Fibroblast of the aortic adventitia (primary cell): ENCODE results near the gene ABHD8. TPM values are rescaled to one million over a fixed set of nuclear protein-coding genes. Genes with fewer than 3 reads are reported as not detected.

Source experiments
- DNase-seq: peaks from one replicate; pipeline ENCODE4 v3.0.0-alpha.2; 2010; ENCODE audit warnings: low read depth
- H3K4me3 ChIP-seq: 2 replicates; pipeline ENCODE4 v1.5.1; 2011; ENCODE audit warnings: low read depth, mild to moderate bottlenecking, control low read depth, low read length, moderate library complexity
- total RNA-seq: library from RNA; depleted of rRNA; stranded (reverse); fragments of >200 nt; gene quantifications from 2 replicates; pipeline ENCODE4 v1.2.3, GENCODE V29; 2012; ENCODE audit warnings: low replicate concordance
- TF ChIP-seq, protein P1 (sequence below): IDR thresholded peaks from 2 replicates; pipeline ENCODE4 v1.5.1; 2011; ENCODE audit warnings: mild to moderate bottlenecking, low read length, control low read depth, inconsistent platforms; ENCODE audit not compliant: insufficient read depth

The ABHD8 gene
- total RNA-seq, 1 donor = 12.5 TPM

DNA sequence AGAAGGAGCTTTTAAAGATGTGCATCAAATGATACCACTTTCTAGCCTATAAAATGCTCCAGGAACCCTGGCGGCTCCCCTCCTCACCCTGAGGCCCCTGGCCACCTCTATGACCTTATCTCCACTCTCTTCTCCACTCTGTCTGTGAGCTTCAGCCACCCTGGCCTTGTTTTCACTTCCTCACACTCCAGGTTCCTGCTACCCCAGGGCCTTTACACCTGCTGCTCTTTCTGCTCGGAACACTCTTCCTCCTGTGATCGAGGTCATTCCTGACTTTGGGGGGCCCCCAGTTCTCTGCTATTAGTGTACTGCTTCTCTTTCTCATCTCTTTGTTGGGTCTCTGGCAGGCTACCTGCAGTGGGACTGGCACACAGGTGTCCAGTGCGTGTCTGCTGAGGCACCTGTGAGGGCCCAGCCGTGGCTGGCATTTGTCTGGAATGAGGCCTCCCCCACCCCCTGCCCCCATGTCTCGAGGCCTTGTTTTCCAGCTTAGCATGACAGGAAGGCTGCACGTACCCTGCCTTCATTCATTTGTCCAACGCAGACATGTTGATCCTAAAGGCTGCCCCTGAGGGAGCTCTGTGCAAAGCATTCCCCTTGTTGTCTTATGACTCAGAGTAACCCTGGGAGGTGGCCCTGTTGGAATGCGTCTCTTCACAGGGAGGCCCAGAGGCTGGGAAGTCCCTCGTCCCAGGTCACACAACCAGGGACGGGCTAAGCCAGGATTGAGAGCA, 8.4 kb upstream of the ABHD8 start:
- H3K4me3 ChIP-seq = no peak overlapping the region
- peak; percentile 35 for DNase-seq
- TF ChIP-seq, protein P1, sequence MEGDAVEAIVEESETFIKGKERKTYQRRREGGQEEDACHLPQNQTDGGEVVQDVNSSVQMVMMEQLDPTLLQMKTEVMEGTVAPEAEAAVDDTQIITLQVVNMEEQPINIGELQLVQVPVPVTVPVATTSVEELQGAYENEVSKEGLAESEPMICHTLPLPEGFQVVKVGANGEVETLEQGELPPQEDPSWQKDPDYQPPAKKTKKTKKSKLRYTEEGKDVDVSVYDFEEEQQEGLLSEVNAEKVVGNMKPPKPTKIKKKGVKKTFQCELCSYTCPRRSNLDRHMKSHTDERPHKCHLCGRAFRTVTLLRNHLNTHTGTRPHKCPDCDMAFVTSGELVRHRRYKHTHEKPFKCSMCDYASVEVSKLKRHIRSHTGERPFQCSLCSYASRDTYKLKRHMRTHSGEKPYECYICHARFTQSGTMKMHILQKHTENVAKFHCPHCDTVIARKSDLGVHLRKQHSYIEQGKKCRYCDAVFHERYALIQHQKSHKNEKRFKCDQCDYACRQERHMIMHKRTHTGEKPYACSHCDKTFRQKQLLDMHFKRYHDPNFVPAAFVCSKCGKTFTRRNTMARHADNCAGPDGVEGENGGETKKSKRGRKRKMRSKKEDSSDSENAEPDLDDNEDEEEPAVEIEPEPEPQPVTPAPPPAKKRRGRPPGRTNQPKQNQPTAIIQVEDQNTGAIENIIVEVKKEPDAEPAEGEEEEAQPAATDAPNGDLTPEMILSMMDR = no peak

DNA sequence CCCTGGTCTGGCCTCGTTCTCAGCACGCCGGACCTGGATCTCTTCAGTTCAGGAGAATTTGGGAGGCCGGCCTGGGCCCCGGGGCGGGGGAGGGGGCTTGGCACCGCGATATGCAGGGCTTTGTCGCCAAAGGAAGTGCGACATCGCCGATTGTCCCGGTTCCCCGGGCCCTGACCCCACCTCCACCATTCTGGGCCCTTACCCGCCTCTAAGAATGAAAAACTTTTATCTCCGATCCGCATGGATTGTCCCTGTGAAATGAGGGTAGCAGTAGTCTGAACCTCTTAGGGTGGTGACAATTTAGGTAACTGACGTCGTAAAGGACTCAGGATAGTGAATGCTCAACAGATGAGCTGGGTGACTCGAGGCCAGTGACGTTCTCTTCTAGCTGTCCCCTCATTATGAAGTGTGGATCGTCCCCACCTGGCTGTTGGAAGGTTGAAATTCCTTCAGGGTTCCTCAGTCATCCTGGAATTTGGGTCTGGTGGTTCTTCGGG, 6.8 kb upstream of the ABHD8 start:
- no peak for DNase-seq
- TF ChIP-seq, protein P1 = no peak
- peak overlapping the region; percentile 92 for H3K4me3 ChIP-seq

DNA sequence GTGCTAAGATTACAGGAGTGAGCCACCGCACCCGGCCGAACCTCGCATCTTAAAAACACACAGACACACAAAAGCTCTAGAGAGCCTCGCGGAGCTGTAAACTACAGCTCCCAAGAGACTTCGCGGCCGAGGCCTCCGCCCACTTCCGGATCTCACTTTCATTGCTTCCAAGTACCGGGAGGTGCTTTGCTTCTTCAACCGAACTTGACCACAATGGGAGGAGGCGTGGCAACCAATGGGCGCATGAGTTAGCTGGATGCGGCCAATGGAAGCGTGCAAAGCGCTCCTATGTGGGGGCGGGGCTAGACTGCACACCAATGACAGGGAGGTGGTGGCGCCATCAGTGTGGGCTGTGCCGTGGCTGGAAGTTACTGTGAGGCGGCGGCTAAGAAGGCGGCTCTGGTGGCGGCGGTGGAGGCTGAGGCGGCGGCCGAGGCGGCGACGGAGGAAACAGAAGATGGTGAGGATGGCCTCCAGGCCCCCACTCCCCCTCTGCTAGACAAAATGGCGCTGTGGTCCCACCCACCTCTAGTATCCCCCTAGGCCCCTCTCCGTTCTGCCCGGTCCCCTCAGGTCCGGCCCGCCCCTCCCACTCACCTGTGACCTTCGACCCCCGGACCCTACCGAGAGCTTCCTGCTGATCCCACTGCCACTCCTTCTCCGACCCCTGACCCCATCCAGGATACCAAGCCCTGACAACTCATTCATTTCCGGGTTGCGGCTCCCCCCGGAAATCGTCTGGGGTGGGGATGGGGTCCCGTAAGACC, 6.2 kb upstream of the ABHD8 start, which contains the start of gene DDA1:
DDA1 (plus strand) TSS at position 366 of the 767 bp plus-strand sequence; CDS start at position 458, 92 bp downstream.
- TF ChIP-seq, protein P1 = no peak
- peak; percentile 100 for DNase-seq
- peak within 1 kb of the TSS; percentile 92 for H3K4me3 ChIP-seq

DNA sequence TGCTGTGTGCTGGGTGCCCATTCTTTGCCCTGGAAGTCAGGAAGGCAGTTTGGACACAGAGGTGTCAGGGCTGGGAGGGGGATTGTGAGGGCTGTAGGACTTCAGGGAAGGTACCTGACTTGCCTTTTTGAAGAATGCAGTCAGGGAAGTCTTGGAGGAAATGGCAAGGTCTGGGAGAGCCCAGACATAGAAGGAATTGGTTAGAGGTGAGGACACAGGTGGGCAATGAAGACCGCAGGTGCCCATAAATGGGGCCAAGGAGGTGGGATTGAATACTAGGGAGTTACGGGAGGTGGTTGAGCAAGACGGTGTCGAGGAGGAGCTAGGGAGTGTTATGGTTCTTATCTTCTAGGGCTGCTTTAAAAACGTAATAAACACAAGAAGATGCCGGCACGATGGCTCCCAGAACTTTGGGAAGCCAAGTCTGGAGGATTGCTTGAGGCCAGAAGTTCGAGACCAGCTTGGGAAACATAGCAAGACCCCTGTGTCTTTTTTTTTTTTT, 4.7 kb upstream of the ABHD8 start:
- no peak overlapping the region for H3K4me3 ChIP-seq
- no peak for DNase-seq
- TF ChIP-seq, protein P1 = no peak

DNA sequence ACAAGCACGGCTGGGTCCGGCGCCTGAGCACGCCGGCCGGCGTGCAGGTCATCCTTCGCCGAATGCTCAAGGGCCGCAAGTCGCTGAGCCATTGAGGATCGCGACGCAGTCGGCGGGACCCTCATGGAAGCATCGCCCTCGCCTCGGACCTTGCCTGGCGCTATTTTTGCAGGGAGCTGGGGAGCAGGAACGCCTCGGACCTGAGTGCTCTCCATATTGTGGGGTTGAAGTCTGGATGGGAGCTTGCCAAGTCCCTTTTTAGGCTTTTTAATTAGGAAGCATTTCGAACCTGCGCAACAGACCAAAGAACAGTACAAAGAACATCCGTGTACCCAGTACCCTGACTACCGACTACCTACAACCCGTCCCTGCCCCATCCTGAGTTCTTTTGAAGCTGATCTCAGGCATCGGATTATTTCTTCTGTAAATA, 3.1 kb upstream of the ABHD8 start:
- no peak for DNase-seq
- peak overlapping the region; percentile 85 for H3K4me3 ChIP-seq
- TF ChIP-seq, protein P1 = no peak

DNA sequence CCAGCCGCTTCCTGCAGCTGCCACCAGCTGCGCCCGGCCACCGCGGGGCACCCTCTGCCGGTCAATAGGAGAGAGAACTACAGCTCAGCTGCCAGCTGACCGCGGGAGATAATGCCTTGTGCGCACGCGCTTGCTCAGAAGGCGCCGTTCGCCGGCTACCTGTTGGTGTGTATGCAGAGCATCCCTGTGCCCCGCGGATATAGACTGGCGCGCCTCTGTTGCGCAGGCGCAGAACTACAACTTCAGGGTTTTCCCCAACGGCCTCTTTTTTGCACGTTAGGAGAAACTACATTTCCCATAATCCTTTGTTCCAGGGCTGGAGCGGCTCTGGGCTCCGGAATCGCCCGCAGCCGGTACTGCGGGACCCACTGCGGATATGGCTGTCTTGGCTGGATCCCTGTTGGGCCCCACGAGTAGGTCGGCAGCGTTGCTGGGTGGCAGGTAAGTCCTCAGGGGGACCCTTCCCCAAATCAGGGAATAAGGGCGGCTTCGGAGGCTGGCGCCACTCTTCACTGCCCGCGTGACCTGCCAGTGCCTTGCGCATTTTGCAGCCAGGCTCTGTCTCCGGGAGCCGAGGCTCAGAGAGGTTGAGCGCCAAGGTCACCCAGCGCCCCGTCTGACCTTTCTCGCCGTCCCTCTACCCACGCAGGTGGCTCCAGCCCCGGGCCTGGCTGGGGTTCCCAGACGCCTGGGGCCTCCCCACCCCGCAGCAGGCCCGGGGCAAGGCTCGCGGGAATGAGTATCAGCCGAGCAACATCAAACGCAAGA, 2.5 kb upstream of the ABHD8 start, which contains the start of gene MRPL34:
MRPL34 (plus strand) TSS at position 356 of the 768 bp plus-strand sequence; CDS start at position 377, 21 bp downstream.
- H3K4me3 ChIP-seq = peak within 1 kb of the TSS; percentile 85
- TF ChIP-seq, protein P1 = peak; percentile 70
- peak; percentile 99 for DNase-seq
